GM21423 (cell line): ENCODE measurements around the gene ANKRD24.
"Not testable (repeated sequence)": the region's sequence is repeated elsewhere in the genome, so short reads cannot be mapped to it uniquely, and the experiment has no call there.

Experiments used
- ATAC-seq: cut with Tn5 transposase; IDR thresholded peaks from one replicate; pipeline ENCODE4 v1.9.1; 2021; ENCODE audit warnings: mild to moderate bottlenecking, moderate library complexity; ENCODE audit not compliant: unreplicated experiment

Gene ANKRD24

DNA sequence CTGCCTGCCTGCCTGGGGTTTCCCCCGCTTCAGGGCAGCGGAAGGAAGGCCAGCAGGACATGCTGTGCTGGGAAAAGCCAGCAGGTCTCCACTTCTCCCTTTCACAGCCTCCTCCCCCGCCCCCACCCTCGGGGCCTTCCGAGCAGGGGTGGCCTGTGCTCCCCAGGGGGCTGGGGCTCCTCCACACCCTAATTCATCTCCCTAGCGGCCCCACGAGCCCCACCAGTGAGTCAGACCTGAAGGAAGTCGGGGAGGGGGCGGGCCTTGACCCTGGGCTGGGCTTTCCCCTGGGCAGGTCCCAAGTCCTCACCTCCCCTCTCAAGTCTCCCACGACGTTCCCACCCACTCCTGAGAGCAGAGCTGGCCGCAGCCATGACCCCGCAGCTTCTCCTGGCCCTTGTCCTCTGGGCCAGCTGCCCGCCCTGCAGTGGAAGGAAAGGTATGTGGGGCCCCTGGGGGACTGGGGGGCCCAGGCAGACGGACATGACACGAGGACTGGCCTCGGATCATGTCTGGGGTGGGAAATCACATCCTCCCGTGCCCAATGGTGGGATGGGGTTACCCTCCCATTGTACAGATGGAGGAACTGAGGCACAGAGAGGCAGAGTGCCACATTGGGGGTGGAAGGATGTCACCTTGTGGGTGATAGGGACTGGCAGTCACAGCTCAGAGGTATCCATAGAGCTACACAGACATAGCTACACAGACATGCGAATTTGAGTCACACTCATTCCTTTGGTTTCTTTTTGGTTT lies 46.9 kb downstream of the ANKRD24 start, which contains the start of gene EBI3:
Gene EBI3, plus strand, starts transcription at position 345 of the 753 bp plus-strand sequence. Its CDS starts 28 bp downstream, at position 373.
- peak; percentile 65 for ATAC-seq

DNA sequence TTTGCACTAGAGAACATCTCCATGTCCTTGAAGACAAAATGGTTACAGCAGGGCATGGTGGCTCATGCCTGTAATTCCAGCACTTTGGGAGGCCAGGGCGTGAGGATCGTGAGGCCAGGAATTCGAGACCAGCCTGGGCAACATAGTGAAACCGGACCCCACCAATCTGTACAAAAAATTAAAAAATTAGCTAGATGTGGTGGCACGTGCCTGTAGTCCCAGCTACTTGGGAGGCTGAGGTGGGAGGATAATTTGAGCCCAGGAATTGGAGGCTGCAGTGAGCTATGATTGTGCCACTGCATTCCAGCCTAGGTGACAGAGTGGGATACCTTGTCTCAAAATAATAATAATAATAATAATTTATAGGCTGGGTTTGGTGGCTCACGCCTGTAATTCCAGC lies 47.7 kb downstream of the ANKRD24 start:
- ATAC-seq = not testable (repeated sequence)

DNA sequence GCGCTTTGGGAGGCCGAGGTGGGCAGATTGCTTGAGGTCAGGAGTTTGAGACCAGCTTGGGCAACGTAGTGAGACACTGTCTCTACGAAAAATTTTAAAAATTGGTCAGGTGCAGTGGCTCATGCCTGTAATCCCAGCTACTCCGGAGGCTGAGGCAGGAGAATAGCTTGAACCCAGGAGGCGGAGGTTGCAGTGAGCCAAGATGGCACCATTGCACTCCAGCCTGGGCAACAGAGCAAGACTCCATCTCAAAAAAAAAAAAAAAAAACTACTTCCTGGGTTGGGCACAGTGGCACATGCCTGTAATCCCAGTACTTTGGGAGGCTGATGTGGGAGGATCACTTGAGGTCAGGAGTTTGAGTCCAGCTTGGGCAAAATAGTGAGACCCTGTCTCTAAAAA lies 49.0 kb downstream of the ANKRD24 start:
- ATAC-seq = not testable (repeated sequence)

DNA sequence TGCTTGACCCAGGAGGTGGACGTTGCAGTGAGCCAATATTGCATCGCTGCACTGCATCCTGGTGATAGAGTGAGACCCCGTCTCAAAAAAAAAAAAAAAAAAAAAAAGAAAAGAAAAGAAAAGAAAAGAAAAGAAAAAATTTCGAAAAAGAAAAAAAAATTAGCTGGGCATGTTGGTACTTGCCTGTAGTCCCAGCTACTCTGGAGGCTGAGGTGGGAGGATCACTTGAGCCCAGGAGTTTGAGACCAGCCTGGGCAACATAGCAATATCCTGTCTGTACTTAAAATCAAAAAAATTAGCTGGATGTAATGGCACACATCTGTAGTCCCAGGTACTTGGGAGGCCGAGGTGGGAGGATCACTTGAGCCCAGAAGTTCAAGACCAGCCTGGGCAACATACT lies 49.6 kb downstream of the ANKRD24 start:
- ATAC-seq = not testable (repeated sequence)

DNA sequence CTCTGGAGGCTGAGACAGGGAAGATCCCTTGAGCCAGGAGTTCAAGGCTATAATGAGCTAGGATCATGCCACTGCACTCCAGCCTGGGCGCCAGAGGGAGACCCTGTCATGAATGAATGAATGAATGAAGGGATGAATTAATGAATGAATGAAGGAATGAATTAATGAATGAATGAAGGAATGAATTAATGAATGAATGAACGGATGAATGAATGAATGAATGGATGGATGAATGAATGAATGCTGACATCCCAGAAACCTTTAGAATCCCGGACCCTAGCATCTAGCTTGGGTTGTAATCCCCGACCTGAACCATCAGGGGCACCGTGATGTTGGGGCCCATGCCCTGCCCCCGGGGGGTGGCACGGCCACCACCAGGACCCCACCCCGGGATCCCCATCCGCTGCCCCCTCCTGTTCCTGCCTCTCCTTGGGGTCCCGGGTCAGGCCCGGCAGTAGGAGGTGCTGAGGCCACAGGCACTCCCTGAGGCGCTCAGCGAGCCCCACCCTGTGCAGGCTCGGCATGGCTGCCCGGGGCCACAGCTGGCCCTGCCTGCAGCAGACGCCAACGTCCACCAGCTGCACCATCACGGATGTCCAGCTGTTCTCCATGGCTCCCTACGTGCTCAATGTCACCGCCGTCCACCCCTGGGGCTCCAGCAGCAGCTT lies 50.3 kb downstream of the ANKRD24 start:
- ATAC-seq = no peak

DNA sequence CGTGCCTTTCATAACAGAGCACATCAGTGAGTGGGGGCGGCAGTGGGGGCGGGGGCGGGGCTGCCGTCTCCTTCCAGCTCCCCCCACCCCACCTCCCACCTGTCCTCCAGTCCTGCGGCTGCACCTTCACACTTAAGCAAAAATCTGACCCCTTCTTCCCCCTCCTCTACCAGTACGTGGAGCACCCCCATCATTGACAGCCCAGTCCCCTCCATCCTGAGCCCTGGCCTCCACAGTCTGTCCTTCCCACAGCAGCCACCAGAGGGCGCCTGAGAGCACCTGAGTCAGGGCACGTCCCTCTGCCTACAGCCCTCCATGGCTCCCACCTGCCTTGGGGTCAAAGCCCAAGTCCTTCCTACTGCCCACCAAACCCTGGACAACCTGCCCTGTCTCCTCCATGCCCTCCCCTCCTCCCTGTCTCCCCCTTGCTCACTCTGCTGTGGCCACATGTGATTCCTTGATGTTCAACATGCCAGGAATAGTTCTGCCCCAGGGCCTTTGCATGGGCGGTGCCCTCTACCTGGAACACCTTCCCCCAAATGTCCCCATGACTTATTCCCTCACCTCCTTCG lies 50.9 kb downstream of the ANKRD24 start:
- no peak for ATAC-seq

DNA sequence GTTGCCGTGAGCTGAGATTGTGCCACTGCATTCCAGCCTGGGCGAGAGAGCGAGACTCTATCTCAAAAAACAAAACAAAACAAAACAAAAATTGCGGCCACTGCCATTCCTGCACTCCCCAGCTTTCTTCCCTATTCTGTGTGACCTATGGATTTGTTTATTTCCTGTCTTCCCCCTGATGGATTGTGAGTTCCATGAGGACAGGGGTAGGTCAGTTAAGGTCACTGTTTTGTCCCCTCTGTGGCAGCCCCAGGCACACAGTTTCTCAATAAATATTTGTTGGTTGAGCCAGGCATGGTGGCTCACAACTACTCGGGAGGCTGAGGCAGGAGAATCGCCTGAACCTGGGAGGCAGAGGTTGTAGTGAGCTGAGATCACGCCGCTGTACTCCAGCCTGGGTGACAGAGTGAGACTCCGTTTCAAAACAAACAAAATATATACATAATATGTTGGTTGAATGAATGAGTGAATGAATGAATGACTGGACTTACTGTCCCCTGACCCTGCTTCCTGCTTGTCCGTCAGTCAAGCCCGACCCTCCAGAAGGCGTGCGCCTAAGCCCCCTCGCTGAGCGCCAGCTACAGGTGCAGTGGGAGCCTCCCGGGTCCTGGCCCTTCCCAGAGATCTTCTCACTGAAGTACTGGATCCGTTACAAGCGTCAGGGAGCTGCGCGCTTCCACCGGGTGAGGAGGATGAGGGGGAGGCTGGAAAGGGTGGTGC lies 51.8 kb downstream of the ANKRD24 start:
- no peak for ATAC-seq

DNA sequence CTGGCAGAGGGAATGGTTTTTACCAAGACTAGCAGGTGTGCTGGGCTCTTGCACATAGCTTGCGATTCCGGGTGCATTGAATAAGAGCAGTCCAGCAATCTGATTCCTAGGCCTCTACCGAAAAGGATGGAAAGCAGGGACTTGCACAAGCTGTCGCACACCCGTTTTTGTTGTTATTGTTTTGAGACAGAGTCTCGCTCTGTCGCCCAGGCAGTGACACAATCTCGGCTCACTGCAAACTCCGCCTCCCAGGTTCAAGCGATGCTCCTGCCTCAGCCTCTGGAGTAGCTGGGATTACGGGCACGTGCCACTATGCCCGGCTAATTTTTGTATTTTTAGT lies 52.3 kb downstream of the ANKRD24 start:
- no peak for ATAC-seq

DNA sequence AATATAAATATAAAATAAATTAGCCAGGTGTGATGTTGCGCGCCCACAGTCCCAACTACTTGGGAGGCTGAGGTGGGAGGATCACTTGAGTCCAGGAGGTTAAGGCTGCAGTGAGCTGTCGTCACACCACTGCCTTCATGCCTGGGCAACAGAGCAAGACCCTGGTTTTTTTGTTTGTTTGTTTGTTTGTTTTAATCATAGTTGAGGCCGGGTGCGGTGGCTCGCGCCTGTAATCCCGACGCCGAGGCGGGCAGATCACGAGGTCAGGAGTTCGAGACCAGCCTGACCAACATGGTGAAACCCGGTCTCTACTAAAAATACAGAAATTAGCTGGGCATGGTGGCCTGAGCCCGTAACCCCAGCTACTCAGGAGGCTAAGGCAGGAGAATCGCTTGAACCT lies 55.0 kb downstream of the ANKRD24 start:
- not testable (repeated sequence) for ATAC-seq

DNA sequence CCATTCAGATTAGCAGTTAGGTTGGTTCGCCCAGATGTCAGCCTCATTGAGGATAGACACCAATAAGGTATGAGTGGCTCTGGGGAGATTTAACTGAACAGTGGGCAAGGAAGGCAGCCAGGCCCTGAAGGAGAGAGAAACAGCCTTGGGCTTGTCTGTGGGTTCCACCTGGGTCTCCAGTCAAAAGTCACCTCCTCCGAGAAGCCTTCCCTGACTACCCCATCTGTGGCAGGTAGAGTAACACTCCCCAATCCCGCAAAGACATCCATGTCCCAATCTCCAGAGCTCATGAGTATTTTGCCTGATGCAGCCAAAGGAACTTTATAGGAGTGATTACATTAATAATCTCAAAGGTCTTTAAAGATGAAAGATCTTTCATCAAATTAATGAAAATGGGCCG lies 56.3 kb downstream of the ANKRD24 start:
- ATAC-seq = no peak

DNA sequence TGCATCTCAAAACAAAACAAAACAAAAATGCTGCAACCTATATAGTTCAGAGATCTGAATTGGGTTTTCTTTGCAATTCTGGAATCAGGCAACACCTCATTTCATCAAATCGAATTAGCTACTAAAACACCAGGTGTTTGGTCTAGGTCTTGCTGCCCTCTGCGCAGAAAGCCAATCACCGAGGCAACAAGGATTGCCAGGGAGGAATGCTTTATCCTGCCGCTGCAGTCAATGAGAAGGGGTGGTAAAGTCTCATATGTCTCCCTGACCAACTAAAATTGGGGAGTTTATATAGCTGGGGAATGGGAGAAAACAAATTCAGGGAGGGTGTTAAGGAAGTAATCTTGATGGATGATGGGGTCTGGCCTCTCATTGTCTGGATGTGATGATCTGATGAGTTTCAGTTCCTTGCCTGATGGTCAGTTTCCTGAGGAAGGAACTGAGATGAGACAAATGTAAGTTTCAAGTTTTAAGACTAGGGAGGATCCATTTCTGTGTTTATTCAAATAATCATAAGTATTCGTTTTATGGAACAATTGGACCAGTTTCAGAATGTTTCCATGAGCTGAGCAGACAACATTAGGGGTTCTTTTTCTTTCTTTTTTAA lies 59.4 kb downstream of the ANKRD24 start:
- ATAC-seq = no peak

DNA sequence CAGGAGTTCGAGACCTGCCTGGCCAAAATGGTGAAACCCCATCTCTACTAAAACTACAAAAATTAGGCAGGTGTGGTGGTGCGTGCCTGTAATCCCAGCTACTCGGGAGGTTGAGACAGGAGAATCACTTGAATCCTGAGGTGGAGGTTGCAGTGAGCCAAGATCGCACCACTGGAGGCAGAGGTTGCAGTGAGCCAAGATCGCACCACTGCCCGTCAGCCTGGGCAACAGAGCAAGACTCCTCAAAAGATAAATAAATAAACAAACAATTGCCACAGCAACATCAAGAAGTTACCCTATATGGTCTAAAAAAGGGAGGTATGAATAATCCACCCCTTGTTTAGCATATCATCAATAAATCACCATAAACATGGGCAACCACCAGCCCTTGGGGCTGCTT lies 63.4 kb downstream of the ANKRD24 start:
- not testable (repeated sequence) for ATAC-seq

DNA sequence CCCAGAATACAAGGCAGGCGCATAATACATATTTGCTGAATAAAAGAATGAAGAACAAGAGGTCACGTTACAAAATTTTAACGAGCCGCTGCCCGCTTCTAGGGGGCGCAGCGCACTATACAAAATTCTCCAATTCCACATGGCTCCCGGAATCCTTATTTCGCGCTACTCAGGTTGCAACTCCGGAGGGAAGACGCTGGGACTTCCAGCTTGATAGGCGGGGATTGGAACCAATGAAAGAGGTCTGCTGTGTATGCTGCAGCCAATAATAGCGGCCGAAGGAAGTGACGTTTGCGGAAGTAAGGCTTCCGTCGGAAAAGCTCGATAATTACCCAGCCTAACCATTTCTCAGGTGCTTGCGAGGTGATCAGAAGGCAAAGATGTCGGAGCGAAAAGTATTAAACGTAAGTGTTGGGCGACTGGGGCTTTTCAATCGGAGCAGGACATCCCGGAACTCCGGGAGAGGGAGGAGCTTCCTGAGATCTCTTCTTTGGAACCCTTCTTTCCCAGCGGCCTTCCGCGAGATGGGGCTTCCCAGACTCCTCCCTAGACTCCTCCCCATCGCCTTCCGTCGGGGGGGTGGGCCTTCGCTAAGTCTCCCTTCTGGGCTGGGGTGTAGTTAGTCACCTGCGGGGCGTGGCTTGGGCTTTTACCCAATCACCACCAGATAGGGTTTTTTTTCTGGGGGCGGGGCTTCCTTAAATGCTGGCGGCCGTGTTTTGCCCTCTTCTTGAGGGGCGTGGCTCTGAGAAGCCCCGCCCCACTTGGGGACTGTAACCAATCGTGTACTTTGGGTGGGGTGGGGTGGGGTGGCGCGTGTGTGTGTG lies 64.5 kb downstream of the ANKRD24 start, which contains the start of gene YJU2:
Gene YJU2, plus strand, starts transcription at position 314 of the 827 bp plus-strand sequence. Its CDS starts 67 bp downstream, at position 381.
- ATAC-seq = peak; percentile 86

DNA sequence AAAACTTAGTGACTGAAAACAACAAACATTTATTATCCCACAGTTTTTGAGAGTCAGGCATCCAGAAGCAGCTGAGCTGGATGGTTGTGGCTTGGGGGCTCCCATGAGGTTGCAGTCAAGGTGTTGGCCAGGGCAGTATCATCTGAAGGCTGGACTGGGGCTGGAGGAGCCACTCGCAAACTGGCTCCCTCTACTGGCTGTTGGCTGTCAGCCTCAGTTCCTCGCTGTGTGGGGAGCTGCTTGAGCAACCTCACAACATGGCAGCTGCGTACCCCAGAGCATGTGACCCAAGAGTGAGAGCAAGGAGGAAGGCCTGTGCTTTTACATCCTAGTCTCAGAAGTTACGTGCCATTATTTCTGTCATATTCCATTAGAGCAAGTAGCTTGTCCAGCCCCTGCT lies 74.1 kb downstream of the ANKRD24 start:
- no peak for ATAC-seq

DNA sequence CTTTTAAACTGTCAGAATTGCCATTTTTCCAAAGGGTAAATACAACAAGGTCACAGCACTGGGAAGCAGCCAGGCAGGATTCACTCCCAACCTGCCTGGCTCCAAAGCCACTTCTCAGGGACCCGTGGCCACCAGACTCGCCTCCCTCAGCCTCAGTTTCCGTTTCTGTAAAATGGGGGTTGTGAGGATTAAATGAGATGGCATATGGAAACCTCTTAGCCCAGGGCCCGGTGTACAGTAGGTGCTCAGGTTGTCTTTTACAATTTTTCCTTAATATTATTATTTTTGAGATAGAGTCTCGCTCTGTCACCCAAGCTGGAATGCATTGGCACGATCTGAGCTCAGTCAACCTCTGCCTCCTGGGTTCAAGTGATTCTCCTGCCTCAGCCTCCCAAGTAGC lies 74.5 kb downstream of the ANKRD24 start:
- no peak for ATAC-seq

DNA sequence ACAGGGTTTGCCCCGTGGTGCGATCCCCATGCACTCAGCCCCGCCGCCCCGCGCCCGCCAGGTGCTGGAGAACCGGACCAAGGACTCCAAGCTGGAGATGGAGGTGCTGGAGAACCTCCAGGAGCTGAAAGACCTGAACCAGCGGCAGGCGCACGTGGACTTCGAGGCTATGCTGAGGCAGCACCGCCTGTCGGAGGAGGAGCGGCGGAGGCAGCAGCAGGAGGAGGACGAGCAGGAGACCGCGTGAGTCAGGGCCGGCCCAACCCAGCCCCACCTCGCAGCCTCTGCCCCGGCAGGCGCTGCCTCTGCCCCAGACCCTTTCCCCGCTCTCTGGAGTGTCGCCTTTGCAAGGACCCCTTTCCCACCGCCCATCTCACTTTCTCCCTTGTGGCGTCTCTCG lies 75.7 kb downstream of the ANKRD24 start:
- ATAC-seq = no peak

DNA sequence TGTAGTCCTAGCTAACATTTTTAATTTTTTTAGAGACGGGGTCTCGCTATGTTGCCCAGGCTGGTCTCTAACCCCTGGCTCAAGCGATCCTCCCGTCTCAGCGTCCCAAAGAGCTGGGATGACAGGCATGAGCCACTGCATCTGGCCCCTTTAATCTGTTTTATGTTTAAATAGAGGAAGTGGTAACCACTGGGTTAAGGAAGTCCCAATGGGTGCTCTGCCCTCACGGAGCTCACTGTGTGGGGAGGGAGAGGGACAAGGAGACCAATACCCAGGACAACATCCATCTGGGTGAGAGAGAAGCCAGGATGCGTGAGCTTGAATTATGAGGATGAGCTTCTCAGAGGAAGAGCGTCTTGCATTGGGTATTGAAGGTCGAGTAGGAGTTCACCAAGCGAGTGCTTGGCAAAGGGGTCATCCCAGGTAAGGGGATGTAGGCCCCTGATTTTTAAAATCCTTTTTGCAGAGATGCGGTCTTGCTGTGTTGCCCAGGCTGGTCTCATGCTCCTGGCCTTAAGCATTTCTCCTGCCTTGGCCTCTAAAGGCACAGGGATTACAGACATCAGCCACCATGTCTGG lies 78.2 kb downstream of the ANKRD24 start:
- ATAC-seq = no peak

DNA sequence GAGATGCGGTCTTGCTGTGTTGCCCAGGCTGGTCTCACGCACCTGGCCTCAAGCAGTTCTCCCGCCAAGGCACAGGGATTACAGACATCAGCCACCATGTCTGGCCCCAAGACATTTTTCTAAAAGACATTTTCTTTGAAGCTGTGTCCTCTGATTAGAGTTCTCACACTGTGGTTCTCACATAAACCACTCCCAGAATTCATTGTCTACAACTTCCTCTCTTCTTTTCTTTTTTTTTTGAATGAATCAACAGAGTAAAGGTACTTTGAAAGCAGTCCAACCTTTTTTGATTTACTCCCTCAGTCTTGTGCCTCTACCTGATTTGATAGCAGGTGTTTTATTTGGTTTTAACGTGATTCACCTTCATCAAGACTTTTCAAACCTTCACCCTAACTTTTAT lies 82.3 kb downstream of the ANKRD24 start:
- no peak for ATAC-seq

DNA sequence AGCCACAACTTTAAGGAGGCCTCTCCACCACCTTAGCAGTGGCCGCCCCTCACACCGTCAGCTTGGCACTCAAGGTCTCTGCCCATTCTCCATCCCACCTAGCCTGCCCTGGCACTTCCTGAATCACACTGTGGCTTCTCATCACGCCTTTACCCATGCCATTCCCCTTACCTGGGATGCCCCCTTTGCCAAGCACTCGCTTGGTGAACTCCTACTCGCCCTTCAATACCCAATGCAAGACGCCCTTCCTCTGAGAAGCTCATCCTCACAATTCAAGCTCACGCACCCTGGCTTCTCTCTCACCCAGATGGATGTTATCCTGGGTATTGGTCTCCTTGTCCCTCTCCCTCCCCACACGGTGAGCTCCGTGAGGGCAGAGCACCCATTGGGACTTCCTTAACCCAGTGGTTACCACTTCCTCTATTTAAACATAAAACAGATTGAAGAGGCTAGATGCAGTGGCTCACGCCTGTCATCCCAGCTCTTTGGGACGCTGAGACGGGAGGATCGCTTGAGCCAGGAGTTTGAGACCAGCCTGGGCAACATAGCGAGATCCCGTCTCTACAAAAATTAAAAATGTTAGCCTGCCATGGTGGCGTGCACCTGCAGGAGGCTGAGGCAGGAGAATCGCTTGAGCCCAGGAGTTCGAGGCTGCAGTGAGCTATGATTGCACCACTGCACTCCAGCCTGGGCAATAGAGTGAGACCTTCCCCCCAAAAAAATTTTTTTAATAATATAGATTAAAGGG lies 83.9 kb downstream of the ANKRD24 start:
- ATAC-seq = no peak
